HG02938 (cell line): ENCODE results near the gene TTYH3.

Experiments
- ATAC-seq: cut with Tn5 transposase; IDR thresholded peaks from one replicate; pipeline ENCODE4 v1.9.1; 2021; ENCODE audit warnings: mild to moderate bottlenecking, moderate library complexity; ENCODE audit not compliant: unreplicated experiment

TTYH3 gene

GRCh38 chr7:2701832-2702593 is 70.2 kb downstream of the TTYH3 start:
- ATAC-seq, result no peak

GRCh38 chr7:2702594-2702957 is 70.8 kb downstream of the TTYH3 start:
- ATAC-seq, result no peak

GRCh38 chr7:2705371-2706096 is 73.7 kb downstream of the TTYH3 start:
- no peak for ATAC-seq

- ATAC-seq, result no peak
These were observed 74.9 kb downstream of the TTYH3 start for GRCh38 chr7:2706685-2707126.

- no peak for ATAC-seq
These were observed 75.7 kb downstream of the TTYH3 start for GRCh38 chr7:2707481-2707880.

GRCh38 chr7:2708041-2708440 is 76.3 kb downstream of the TTYH3 start:
- no peak for ATAC-seq

GRCh38 chr7:2708547-2709310 is 76.9 kb downstream of the TTYH3 start:
- no peak for ATAC-seq

GRCh38 chr7:2709553-2710285 is 77.9 kb downstream of the TTYH3 start:
- ATAC-seq, result peak; percentile 72

- ATAC-seq, result peak; percentile 49
These were observed 78.5 kb downstream of the TTYH3 start for GRCh38 chr7:2710286-2710655.

- no peak for ATAC-seq
These were observed 79.2 kb downstream of the TTYH3 start for GRCh38 chr7:2710901-2711551.

GRCh38 chr7:2711895-2712675 is 80.3 kb downstream of the TTYH3 start:
- no peak for ATAC-seq

GRCh38 chr7:2713370-2713769 is 81.6 kb downstream of the TTYH3 start:
- no peak for ATAC-seq

- no peak for ATAC-seq
These were observed 82.2 kb downstream of the TTYH3 start for GRCh38 chr7:2713978-2714377.
